Coronary artery (tissue), 2 donors: ENCODE measurements around the gene SCAF11.

ENCODE experiments used
- DNase-seq: peaks from one replicate; pipeline ENCODE4 v3.0.0-alpha.2; 2017; ENCODE audit warnings: low spot score
- H3K27ac ChIP-seq, 2 donors: fragments of 200-600 bp; sonication (generic); one replicate each; pipeline ENCODE4 v1.5.1; 2016 to 2019
- H3K4me3 ChIP-seq: fragments of 200-600 bp; sonication (generic); 2 replicates; pipeline ENCODE4 v1.5.1; 2016; ENCODE audit warnings: mild to moderate bottlenecking, moderate library complexity
- CTCF ChIP-seq: fragments of 200-600 bp; sonication (generic); IDR thresholded peaks from one replicate; pipeline ENCODE4 v1.5.1; 2019; ENCODE audit warnings: antibody characterized with exemption

SCAF11 gene

GRCh38 chr12:45914090-45914489, 76.3 kb downstream of the SCAF11 start:
- no peak for TF ChIP-seq CTCF
- H3K27ac ChIP-seq: no peak overlapping the region
- no peak for DNase-seq

DNA sequence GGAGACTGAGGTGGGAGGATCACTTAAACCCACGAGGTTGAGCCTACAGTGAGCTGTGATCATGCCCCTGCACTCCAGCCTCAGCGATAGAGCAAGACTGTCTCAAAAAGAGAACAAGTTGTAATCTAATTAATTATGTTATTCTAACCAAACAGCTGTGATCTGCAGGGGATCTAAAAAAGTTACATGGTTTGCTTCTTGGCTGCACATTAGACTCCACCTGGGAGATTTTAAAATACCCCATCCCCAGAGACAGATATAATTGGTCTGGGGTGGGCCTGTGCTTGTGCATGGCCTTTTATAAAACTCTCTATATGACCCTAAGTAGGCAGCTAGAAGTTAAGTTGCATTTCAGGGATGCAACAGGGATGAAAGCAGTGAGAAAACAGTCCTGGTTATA, 76.7 kb downstream of the SCAF11 start:
- DNase-seq: no peak
- Histone ChIP-seq H3K27ac (no peak overlapping the region), H3K4me3 (no peak overlapping the region)
- no peak for TF ChIP-seq CTCF

More at GRCh38 chr12:45914090-45914489, 76.3 kb downstream of the SCAF11 start:
- H3K4me3 ChIP-seq: no peak overlapping the region

GRCh38 chr12:45912774-45913173, 77.6 kb downstream of the SCAF11 start:
- no peak for DNase-seq
- H3K27ac ChIP-seq: no peak overlapping the region
- no peak for TF ChIP-seq CTCF
- H3K4me3 ChIP-seq: no peak overlapping the region

GRCh38 chr12:45909041-45909713, 81.2 kb downstream of the SCAF11 start:
- TF ChIP-seq CTCF: no peak
- Histone ChIP-seq H3K4me3 (no peak overlapping the region), H3K27ac (no peak overlapping the region)
- DNase-seq: no peak

DNA sequence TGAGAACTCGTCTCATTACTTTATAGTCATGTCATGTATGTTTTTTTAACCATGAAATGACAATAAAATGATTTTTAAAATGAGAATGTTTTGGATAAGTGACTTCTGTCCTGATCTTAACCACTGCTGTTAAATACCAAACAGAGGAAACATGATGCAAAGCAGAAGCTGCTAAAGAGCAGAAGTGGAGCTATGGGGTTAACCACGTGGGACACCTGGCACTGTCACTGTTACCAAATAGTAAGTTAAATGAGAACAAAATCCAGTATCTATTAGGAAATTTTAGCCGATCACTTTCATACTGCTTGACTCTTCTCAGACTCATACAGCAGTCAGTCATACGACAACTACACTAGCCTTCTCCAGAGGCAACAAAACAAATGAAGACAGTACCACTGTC, 82.4 kb downstream of the SCAF11 start:
- no peak overlapping the region for H3K4me3 ChIP-seq
- no peak overlapping the region for H3K27ac ChIP-seq
- TF ChIP-seq CTCF: no peak
- DNase-seq: no peak

DNA sequence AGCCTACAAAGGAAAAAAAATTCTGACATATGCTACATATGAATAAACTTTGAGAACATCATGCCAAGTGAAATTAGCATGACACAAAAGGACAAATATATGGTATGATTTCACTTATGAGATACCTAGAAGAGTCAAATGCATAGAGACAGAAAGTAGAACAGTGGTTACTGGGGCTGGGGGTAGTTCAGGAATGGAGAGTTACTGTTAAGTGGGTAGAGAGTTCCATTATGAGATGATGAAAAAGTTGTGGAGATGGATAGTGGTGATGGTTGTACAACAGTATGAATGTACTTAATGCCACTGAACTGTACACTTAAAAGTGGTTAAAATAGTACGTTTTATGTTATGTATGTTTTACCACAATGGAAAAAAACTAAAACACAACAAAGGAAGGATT, 92.3 kb downstream of the SCAF11 start:
- no peak for DNase-seq
- no peak for TF ChIP-seq CTCF
- no peak overlapping the region for H3K4me3 ChIP-seq
- H3K27ac ChIP-seq: no peak overlapping the region

- Histone ChIP-seq H3K4me3 (no peak overlapping the region), H3K27ac (no peak overlapping the region)
- no peak for DNase-seq
- no peak for TF ChIP-seq CTCF
Observed at GRCh38 chr12:45895961-45896360, 94.4 kb downstream of the SCAF11 start.
